SJCRH30 (cell line): Measurements from ENCODE around the gene CCIN. TPM values are rescaled to one million over a fixed set of nuclear protein-coding genes. Genes with fewer than 3 reads are reported as not detected.

Experiments
- DNase-seq, 2 experiments: peaks; one replicate each; pipeline ENCODE4 v3.0.0-alpha.2; 2015 to 2020
- H3K27ac ChIP-seq: fragments of 250-450 bp; sonication (Bioruptor Pico); 2 replicates; pipeline ENCODE4 v1.5.1; 2020; ENCODE audit warnings: mild to moderate bottlenecking, moderate library complexity
- H3K27me3 ChIP-seq: fragments of 250-450 bp; sonication (Bioruptor Pico); 2 replicates; pipeline ENCODE4 v1.5.1; 2020; ENCODE audit warnings: mild to moderate bottlenecking, moderate library complexity
- H3K36me3 ChIP-seq: fragments of 250-450 bp; sonication (Bioruptor Pico); 2 replicates; pipeline ENCODE4 v1.5.1; 2020; ENCODE audit warnings: mild to moderate bottlenecking, moderate library complexity
- H3K4me1 ChIP-seq: fragments of 250-450 bp; sonication (Bioruptor Pico); 2 replicates; pipeline ENCODE4 v1.5.1; 2020; ENCODE audit warnings: mild to moderate bottlenecking, moderate library complexity
- H3K4me3 ChIP-seq: fragments of 250-450 bp; sonication (Bioruptor Pico); 2 replicates; pipeline ENCODE4 v1.5.1; 2020; ENCODE audit warnings: mild to moderate bottlenecking, moderate library complexity
- H3K9me3 ChIP-seq: fragments of 250-450 bp; sonication (Bioruptor Pico); replicated peaks from 2 replicates; pipeline ENCODE4 v1.5.1; 2020; ENCODE audit warnings: mild to moderate bottlenecking, moderate library complexity
- total RNA-seq: library from RNA; depleted of rRNA; stranded (reverse); fragments of >200 nt; shearing (Covaris generic); gene quantifications from 2 replicates; pipeline ENCODE4 v1.2.3, GENCODE V29; 2014

CCIN gene
- total RNA-seq, 1 experiment from 2014 or later, result 0.24 TPM

DNA sequence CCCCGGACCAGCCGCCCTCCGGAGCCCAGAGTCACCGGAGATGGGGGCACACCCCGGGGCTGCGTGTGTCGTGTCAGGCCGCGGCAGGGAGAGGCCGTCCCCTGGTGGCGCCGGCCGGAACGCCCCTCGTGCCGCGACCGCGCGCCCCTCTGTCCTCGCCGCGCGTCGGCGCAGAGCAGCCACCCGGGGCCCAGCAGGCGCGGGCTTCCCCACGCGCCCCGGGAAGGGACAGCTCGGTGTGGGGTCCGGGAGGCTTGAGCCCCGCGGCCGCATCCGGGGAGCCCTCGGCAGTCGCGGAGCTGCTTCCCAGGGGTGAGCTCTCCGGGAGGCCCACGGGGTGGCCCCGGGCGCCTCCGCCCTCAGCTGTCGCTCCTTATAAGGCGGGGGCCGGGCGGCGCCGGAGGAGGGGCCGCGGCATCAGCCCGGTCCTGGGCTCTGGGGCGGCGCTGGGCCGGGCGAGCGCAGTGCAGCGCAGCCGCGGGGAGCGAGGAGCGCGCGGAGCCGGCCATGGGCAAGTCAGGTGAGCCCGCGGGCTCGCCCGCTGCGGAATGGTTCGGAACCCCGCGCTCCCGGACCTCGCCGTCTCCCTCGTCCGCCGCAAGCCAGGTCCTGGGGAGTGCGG, 32.8 kb upstream of the CCIN start, which contains the start of gene GLIPR2:
Gene GLIPR2 (plus strand): TSS at position 462 of the 622 bp plus-strand sequence. CDS start 46 bp downstream, at position 508.
- no peaks in the 10 kb centered on the region for H3K9me3 ChIP-seq
- H3K4me3 ChIP-seq, result peak within 1 kb of the TSS; percentile 75
- peak; percentile 76 to 80 for DNase-seq
- no peaks in the 10 kb centered on the region for H3K27me3 ChIP-seq
- peak within 1 kb of the TSS; percentile 45; the same call in 1 of the 2 replicates for H3K27ac ChIP-seq
- 0 out of 2 replicates have a peak, but pooled peaks cover 3% of the 10 kb centered on the region for H3K4me1 ChIP-seq
- H3K36me3 ChIP-seq, result no peaks in the 10 kb centered on the region

DNA sequence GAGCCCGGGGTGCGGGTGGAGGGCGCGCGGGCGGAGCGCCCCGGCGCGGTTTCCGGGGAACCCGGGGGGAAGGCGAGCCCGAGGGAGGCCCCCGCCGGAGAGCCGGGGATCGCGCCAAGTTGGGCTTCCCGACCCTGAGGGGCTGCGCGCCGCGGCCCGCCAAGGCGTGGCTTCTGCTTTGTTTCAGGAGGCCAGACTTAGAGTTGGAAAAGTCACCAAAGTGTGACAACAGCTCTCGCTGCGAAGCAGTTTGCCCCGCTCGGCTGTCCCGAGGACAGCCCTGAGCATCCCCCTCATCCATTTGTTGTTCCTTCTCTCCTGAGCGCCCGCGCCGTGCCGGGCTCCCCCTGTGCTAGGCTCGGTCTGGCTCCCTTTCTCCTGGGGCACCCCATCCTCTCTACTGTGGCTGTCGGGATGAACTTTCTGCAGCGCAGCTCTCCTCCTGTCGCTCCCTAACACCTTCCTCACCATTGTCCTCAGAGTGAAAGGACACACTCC, 32.2 kb upstream of the CCIN start:
- H3K27me3 ChIP-seq, result no peaks in the 10 kb centered on the region
- H3K27ac ChIP-seq, result peak overlapping the region; percentile 19; the same call in 1 of the 2 replicates
- 0 out of 2 replicates have a peak, but pooled peaks cover 3% of the 10 kb centered on the region for H3K4me1 ChIP-seq
- DNase-seq, result peak; percentile 26 to 39
- H3K4me3 ChIP-seq, result peak overlapping the region; percentile 75
- H3K36me3 ChIP-seq, result no peaks in the 10 kb centered on the region
- H3K9me3 ChIP-seq, result no peaks in the 10 kb centered on the region

DNA sequence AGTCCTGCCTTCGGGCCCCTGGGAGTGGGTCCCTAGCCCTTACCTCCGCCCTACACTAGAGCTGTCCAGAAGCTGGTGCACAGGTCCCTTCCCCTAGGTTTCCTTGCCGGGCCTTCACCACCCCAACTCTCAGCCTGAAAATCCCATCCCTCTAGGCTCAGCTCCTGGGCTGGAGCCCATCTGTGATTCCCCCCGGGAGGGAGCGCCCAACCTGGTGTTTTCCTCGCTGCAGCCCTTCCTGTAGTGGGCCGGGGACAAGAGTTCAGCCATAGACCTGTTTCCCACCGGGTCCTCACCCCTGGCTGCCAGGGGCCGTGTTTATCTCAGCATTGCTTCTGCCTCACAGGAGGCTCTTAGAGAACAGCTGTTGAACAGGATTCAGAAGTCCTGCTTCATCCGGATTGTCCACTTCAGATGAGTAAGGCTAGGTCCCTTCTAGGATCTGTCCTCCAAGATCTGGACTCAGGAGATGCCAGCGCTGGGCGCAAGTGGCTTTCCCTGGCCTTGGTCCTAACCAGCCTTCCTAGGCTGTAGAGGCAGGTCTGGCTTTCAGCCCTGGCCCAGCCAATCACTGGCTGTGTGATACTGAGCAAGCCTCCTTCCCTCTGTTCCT, 31.7 kb upstream of the CCIN start:
- peak; percentile 33 to 58 for DNase-seq

DNA sequence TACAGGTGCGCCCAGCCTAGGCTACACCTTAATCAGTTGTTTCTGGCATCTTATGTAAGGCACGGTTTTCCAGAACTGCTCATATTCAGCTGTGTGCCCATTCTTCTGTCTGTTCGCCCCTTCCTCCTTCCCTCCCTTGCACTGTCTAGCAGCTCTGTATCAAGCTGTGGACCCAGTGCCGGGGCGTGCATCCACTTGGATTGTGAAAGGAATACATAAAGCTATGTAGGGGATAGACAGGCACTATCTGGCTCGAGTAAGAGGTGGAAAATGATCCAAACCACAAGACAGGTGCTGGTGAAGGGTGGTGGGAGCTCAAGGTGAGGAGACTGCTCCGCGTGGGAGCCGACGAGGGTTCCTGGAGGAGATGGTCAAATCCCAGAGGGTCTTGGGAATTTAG, 30.7 kb upstream of the CCIN start:
- H3K4me3 ChIP-seq, result no peak overlapping the region
- 0 out of 2 replicates have a peak, but pooled peaks cover 3% of the 10 kb centered on the region for H3K4me1 ChIP-seq
- no peaks in the 10 kb centered on the region for H3K27me3 ChIP-seq
- H3K9me3 ChIP-seq, result no peaks in the 10 kb centered on the region
- H3K27ac ChIP-seq, result no peak overlapping the region
- no peak for DNase-seq
- no peaks in the 10 kb centered on the region for H3K36me3 ChIP-seq

More for the DNA sequence above, 31.7 kb upstream of the CCIN start:
- Histone ChIP-seq H3K4me3 (peak overlapping the region; percentile 75), H3K4me1 (0 out of 2 replicates have a peak, but pooled peaks cover 3% of the 10 kb centered on the region), H3K27me3 (no peaks in the 10 kb centered on the region), H3K36me3 (no peaks in the 10 kb centered on the region), H3K27ac (no peak overlapping the region; the same call in 1 of the 2 replicates), H3K9me3 (no peaks in the 10 kb centered on the region)

DNA sequence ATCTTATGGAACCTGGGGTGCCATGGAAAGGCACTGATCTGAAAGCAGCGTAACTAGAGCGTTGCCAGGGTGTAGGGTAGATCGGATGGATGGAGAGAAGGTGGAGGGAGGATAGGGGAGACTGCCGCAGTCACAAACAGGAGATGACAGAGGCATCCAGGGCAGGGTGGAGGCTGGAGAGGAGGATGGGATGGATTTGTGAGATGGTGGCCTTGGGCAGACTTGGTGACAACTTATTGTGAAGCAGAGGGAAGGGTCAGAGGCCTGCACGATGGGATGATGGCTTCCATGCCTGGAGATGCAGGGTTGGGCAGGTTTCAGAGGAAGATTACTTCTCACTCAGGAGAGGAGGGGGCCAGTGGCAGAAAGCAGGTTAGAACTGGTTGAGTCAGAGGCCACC, 30.3 kb upstream of the CCIN start:
- Histone ChIP-seq H3K4me3 (no peak overlapping the region), H3K4me1 (0 out of 2 replicates have a peak, but pooled peaks cover 3% of the 10 kb centered on the region), H3K27me3 (no peaks in the 10 kb centered on the region), H3K9me3 (no peaks in the 10 kb centered on the region), H3K36me3 (no peaks in the 10 kb centered on the region), H3K27ac (no peak overlapping the region)
- DNase-seq, result no peak

DNA sequence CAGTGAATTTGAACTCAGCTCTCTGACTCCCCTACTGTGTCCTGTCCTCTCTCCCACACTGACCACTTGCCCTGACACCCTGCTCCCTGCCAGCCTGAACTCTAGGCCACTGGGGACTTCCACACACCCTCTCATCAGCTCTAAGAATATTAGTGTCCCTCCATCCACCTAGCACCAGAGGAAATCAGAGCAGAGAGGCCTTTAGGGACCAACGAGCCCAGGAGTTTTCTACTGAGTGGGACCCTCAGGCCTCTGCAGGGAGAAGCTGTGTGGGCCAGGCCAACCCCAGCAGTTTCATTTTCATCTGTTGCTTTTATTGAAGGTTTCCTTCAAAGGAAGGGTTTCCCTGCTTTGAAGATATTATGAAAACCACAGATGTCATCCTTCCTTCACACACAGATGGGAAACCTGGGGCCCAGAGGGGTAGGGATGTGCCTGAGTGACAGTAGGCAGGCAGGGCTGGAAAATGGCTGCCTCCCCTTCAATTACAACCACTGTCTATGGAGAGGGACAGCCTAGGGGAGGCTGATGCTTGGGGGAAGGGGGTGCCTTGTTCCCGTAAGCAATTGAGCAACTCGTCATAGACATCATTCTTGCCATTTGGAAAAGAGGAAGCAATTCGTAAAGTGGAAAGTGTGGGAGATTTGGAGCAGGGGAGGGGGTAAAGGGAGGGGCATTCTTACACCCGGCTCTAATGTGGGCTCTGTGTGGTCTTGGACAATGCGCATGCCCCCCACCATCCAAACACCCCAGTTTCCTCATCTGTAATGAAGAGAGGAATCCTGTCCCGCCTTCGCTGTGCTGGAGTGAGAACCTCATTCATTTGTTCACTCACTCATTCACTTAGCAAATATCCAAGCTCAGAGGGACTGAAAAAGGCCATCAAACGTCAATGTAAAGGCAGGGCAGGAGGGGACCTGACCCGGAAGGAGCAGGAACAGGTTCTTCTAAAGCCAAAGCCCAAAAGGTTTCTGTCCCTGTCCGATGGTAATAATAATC, 28.8 kb upstream of the CCIN start:
- 0 out of 2 replicates have a peak, but pooled peaks cover 3% of the 10 kb centered on the region for H3K4me1 ChIP-seq
- no peak overlapping the region for H3K27ac ChIP-seq

DNA sequence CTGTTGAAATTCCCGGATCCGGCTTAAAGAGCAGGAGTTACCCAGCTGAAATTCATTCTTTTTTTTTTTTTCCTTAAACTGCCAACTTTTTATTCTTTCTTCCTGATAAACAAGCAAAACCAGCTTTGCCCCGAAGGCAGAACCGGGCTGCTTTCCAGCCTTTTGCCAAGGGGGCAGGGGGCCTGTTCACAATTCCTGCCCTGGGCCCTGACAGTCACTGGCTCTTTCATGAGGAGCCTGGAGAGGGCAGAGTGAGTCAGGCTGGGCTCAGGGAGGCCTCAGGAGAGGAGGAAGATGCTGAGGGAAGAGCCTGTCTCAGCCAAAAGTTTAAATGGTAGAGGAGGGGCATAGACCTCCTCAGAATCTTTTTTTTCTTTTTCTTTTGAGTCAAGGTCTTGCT, 27.9 kb upstream of the CCIN start:
- no peak overlapping the region for H3K27ac ChIP-seq
- no peaks in the 10 kb centered on the region for H3K9me3 ChIP-seq
- H3K4me3 ChIP-seq, result no peak overlapping the region
- H3K36me3 ChIP-seq, result no peaks in the 10 kb centered on the region
- H3K4me1 ChIP-seq, result 0 out of 2 replicates have a peak, but pooled peaks cover 3% of the 10 kb centered on the region
- DNase-seq, result no peak
- no peaks in the 10 kb centered on the region for H3K27me3 ChIP-seq

More for the DNA sequence above, 28.8 kb upstream of the CCIN start:
- H3K36me3 ChIP-seq, result no peaks in the 10 kb centered on the region
- no peak for DNase-seq
- no peaks in the 10 kb centered on the region for H3K9me3 ChIP-seq
- no peaks in the 10 kb centered on the region for H3K27me3 ChIP-seq
- no peak overlapping the region for H3K4me3 ChIP-seq

DNA sequence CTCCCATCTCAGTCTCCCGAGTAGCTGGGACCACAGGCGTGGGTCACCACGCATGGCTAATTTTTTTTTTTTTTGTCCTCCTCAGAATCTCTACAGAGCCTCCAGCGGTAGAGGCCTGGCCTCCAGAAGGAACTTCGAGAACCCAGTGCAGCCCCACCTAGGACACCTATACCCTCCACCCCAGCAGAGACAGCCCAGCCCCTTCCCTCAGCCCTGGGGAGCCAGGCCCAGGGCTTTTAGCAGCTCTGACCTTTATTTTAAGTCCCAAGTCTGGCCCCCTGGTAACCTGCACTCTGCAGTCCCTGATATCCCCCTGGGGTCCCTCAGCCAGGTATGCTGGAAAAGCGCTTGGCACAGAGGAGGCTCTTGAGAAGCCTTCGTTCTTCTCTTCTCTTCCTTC, 27.4 kb upstream of the CCIN start:
- H3K27me3 ChIP-seq, result no peaks in the 10 kb centered on the region
- H3K4me3 ChIP-seq, result no peak overlapping the region
- no peak for DNase-seq
- H3K27ac ChIP-seq, result no peak overlapping the region
- H3K36me3 ChIP-seq, result no peaks in the 10 kb centered on the region
- no peaks in the 10 kb centered on the region for H3K9me3 ChIP-seq
- 0 out of 2 replicates have a peak, but pooled peaks cover 3% of the 10 kb centered on the region for H3K4me1 ChIP-seq

DNA sequence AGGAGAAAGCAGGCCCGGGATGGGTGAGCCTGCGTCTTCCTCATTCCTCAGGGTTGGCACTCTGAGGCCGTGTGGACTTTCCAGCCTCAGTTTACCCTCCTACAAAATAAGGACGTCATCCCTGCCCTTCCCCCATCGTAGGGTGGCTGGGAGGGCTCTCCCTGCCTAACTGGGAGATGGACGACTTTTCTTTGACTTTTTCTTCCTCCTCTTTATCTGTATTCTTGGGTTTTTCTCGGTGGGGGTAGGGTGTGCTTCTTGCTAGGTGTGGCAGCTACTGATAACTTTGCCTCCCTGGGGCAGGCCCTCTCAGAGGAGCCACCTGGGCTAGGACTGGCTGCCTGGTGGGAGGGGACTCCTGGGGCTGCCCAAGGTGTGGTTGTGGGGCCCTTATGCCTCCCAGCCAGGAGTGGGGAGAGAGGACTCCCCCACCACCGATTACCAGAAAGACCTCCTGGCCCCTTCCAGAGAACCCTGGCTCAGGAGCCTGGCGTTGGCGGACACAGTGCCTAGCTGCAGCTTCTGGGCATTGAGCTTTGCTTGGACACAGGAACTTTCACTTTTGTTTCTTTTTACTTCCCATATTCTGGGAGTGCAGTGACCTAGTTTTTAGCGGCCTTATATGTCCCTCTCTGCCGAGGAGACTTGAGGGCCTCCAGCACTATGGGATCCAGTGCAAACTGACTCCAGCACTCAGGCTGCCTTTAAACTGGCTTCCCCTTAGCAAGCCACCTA, 26.5 kb upstream of the CCIN start:
- no peaks in the 10 kb centered on the region for H3K36me3 ChIP-seq
- H3K27ac ChIP-seq, result no peak overlapping the region
- DNase-seq, result no peak
- no peaks in the 10 kb centered on the region for H3K27me3 ChIP-seq
- 0 out of 2 replicates have a peak, but pooled peaks cover 2% of the 10 kb centered on the region for H3K4me1 ChIP-seq
- no peak overlapping the region for H3K4me3 ChIP-seq
- H3K9me3 ChIP-seq, result no peaks in the 10 kb centered on the region

DNA sequence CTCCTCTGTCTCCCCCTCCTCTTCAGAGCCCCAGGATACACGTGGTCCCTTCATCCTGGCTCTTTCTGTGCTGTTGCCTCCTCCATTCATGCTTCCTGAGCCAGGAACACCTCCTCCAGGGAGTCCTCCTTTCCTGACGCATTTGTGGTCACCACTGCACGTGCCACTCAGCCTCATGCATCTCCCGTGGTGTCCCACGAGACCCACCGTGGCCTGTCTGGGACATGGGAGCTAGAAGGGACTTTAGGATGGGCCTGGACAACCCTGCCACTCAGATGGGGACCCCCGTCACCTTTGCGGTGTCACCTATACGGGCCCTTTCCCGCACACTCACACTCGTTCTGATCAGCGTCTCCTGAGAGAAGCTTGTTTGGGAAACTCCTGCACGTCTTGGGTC, 25.9 kb upstream of the CCIN start:
- H3K4me3 ChIP-seq, result no peak overlapping the region
- H3K9me3 ChIP-seq, result no peaks in the 10 kb centered on the region
- peaks cover 2% of the 10 kb centered on the region; the same call in 1 of the 2 replicates for H3K4me1 ChIP-seq
- no peak for DNase-seq
- no peak overlapping the region for H3K27ac ChIP-seq
- no peaks in the 10 kb centered on the region for H3K36me3 ChIP-seq
- no peaks in the 10 kb centered on the region for H3K27me3 ChIP-seq

DNA sequence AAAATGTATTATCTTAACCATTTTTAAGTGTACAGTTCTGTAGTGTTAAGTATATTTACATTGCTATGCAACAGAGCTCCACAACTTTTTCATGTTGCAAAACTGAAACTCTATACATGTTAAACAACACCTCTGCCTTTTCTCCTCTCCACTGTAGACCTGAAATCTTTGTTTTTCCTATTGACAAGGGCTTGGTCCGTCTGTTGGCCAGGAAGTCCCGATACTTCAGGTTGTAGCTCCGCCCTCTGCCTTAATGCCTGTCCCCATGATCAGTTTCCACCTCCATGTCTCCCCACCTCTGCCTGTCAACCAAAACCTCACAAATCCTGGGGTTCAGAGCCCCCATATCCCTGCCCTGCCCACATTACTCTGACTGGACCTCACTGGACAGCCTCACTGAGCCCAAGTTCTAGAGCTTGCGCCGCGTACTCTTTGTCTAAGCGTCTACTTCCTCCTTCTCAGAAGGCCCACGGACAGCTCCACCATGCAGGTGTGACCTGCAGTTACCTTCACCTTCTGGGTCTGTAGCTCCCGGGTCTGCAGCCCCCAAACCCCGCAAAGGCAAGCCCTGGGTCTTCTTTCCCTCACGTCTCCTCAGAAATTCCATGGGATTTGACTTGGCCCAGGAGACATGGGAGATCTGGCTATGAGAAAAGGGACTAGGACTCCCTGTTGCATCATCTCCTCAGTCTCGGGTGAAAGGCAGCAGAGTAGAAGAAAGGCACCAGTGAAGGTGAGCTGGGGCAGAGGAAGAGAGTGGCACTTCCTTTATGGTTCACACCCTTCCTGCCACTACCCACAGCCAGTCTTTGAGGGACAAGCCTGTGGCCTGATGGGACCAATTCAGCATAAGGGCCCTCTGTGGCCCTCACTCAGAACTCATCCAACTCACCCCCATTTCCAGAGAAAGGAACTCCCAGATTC, 24.6 kb upstream of the CCIN start:
- no peak for DNase-seq
- no peaks in the 10 kb centered on the region for H3K27me3 ChIP-seq
- H3K36me3 ChIP-seq, result no peaks in the 10 kb centered on the region
- no peak overlapping the region for H3K27ac ChIP-seq
- peaks cover 13% of the 10 kb centered on the region for H3K4me1 ChIP-seq
- no peaks in the 10 kb centered on the region for H3K9me3 ChIP-seq
- H3K4me3 ChIP-seq, result no peak overlapping the region

DNA sequence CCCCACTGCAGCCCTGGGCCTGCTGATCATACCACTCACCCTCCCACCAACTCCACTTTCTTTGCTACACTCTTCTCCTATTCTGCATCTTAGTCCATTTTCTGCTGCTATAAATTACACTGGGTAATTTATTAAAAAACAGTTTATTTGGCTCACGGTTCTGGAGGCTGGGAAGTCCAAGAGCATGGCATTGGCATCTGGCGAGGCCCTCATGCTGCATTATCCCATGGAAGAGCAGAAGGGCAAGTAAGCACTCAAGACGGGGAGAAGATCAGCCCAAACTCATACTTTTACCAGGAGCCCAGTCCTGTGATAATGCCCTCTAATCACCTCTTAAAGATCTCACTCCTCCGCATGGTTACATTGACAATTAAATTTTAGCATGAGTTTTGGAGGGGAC, 23.2 kb upstream of the CCIN start:
- Histone ChIP-seq H3K27me3 (no peaks in the 10 kb centered on the region), H3K36me3 (no peaks in the 10 kb centered on the region), H3K27ac (no peak overlapping the region), H3K4me1 (peaks cover 23% of the 10 kb centered on the region), H3K9me3 (no peaks in the 10 kb centered on the region), H3K4me3 (no peak overlapping the region)
- DNase-seq, result no peak

DNA sequence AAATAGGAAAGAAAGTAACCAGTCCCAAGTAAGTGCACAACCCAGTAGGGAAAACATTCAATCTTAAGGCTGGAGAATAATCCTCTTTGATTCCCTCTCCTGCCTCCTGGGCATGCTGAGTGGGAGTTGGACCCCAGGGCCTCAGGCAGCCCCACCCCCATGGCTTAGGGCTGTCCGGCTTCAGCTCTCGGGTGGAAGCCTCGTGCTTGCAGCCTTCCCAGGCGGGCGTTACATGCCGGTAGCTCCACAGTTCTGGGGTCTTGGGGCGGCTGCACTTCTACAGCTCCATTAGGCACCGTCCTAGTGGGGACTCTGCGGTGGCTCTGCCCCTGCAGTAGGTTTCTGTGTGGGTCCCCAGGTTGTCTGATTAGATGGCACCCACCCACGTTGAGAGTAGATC, 22.5 kb upstream of the CCIN start:
- Histone ChIP-seq H3K27ac (no peak overlapping the region), H3K36me3 (no peaks in the 10 kb centered on the region; the same call in 1 of the 2 replicates), H3K9me3 (no peaks in the 10 kb centered on the region), H3K4me1 (peaks cover 24% of the 10 kb centered on the region), H3K4me3 (no peak overlapping the region), H3K27me3 (no peaks in the 10 kb centered on the region)
- DNase-seq, result no peak
